Suprapubic skin (tissue), 4 donors: ENCODE data around the gene TBXAS1. TPM values are rescaled to one million over a fixed set of nuclear protein-coding genes. Genes with fewer than 3 reads are reported as not detected.

Experiments
- DNase-seq, 2 donors: peaks; one replicate each; pipeline ENCODE4 v3.0.0-alpha.2; 2019; ENCODE audit warnings: low spot score in 2 of 2
- H3K27ac ChIP-seq: fragments of 200-600 bp; sonication (generic); one replicate; pipeline ENCODE4 v1.5.1; 2019
- H3K27me3 ChIP-seq: fragments of 200-600 bp; sonication (generic); one replicate; pipeline ENCODE4 v1.5.1; 2019
- H3K36me3 ChIP-seq: fragments of 200-600 bp; sonication (generic); one replicate; pipeline ENCODE4 v1.5.1; 2019
- H3K4me1 ChIP-seq: fragments of 200-600 bp; sonication (generic); one replicate; pipeline ENCODE4 v1.5.1; 2019
- H3K4me3 ChIP-seq: fragments of 200-600 bp; sonication (generic); one replicate; pipeline ENCODE4 v1.5.1; 2019; ENCODE audit warnings: mild to moderate bottlenecking
- H3K9me3 ChIP-seq: fragments of 200-600 bp; sonication (generic); one replicate; pipeline ENCODE4 v1.5.1; 2019
- EP300 ChIP-seq: sonication (generic); formaldehyde crosslinking; IDR thresholded peaks from one replicate; pipeline ENCODE4 v1.6.1; 2017; ENCODE audit warnings: antibody characterized with exemption
- POLR2A ChIP-seq, 2 donors: fragments of 450-650 bp; IDR thresholded peaks; one replicate each; pipeline ENCODE4 v1.6.1; 2017; ENCODE audit warnings: antibody characterized with exemption in 2 of 2, mild to moderate bottlenecking in 2 of 2, moderate library complexity in 2 of 2
- POLR2AphosphoS5 ChIP-seq, 3 donors: sonication (generic); formaldehyde crosslinking; IDR thresholded peaks; one replicate each; pipeline ENCODE4 v1.6.1; 2017; ENCODE audit warnings: antibody characterized with exemption in 3 of 3
- WGBS: methylation state at CpG from one replicate; pipeline ENCODE4 v1.1.5; 2018; 5-methylcytosine and 5-hydroxymethylcytosine counted together
- total RNA-seq, 4 donors: library from RNA; depleted of rRNA; stranded (reverse); fragments of >200 nt; gene quantifications; one replicate each; pipeline ENCODE4 v1.1.0, GENCODE V29; 2016
- TF ChIP-seq, protein P1 (sequence below), 2 donors: fragments of 200-600 bp in 1 of 2; fragments of 450-650 bp in 1 of 2; sonication (generic) in 1 of 2; IDR thresholded peaks; one replicate each; pipeline ENCODE4 v1.5.1; 2016 to 2019; ENCODE audit warnings: antibody characterized with exemption in 2 of 2, mild to moderate bottlenecking in 1 of 2, moderate library complexity in 1 of 2

The TBXAS1 gene
- total RNA-seq, 4 donors from 2014 or later = 1.4 to 2.4 (median 2.1) TPM

DNA sequence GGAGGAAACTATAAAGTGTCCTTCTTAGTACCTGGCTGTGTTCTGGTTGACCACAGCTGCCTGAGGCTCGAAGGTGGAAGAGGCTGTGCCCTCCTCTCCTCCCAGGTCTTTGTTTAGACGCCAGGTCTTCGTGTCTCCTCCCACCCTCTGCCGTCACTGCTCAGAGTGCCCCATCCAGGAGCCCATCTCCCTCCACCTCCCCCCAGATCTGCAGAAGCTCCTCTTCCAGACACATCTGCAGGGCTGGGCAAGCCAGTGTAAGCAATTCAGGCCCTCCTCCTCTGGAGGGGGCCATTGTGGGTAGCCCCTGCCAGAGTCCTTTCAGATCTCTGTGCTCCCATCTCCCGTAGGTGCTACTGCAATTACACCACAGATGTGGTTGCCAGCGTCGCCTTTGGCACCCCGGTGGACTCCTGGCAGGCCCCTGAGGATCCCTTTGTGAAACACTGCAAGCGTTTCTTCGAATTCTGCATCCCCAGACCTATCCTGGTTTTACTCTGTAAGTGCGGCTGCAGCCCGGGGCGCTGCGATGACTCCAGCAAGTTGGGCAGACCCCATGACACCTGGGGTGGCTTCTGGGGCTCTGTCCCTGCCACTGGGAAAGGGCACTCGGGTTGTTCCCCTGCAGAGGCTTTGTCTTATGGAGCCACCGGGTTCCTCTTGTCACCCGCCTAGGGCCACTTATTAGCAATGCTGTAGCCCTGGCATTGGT, 126.2 kb downstream of the TBXAS1 start:
- Histone ChIP-seq H3K27me3 (no peaks in the 10 kb centered on the region), H3K4me1 (no peaks in the 10 kb centered on the region), H3K36me3 (no peaks in the 10 kb centered on the region), H3K27ac (no peak overlapping the region), H3K9me3 (no peaks in the 10 kb centered on the region), H3K4me3 (no peak overlapping the region)
- WGBS = 78% methylated on average over 15 of the region's 17 CpGs
- TF ChIP-seq POLR2AphosphoS5 (IDR thresholded peaks at IDR 0.05) = no peak
- TF ChIP-seq, protein P1, sequence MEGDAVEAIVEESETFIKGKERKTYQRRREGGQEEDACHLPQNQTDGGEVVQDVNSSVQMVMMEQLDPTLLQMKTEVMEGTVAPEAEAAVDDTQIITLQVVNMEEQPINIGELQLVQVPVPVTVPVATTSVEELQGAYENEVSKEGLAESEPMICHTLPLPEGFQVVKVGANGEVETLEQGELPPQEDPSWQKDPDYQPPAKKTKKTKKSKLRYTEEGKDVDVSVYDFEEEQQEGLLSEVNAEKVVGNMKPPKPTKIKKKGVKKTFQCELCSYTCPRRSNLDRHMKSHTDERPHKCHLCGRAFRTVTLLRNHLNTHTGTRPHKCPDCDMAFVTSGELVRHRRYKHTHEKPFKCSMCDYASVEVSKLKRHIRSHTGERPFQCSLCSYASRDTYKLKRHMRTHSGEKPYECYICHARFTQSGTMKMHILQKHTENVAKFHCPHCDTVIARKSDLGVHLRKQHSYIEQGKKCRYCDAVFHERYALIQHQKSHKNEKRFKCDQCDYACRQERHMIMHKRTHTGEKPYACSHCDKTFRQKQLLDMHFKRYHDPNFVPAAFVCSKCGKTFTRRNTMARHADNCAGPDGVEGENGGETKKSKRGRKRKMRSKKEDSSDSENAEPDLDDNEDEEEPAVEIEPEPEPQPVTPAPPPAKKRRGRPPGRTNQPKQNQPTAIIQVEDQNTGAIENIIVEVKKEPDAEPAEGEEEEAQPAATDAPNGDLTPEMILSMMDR (IDR thresholded peaks at IDR 0.05) = no peak
- TF ChIP-seq POLR2A (IDR thresholded peaks at IDR 0.05) = no peak
- no peak for TF ChIP-seq EP300
- no peak for DNase-seq

DNA sequence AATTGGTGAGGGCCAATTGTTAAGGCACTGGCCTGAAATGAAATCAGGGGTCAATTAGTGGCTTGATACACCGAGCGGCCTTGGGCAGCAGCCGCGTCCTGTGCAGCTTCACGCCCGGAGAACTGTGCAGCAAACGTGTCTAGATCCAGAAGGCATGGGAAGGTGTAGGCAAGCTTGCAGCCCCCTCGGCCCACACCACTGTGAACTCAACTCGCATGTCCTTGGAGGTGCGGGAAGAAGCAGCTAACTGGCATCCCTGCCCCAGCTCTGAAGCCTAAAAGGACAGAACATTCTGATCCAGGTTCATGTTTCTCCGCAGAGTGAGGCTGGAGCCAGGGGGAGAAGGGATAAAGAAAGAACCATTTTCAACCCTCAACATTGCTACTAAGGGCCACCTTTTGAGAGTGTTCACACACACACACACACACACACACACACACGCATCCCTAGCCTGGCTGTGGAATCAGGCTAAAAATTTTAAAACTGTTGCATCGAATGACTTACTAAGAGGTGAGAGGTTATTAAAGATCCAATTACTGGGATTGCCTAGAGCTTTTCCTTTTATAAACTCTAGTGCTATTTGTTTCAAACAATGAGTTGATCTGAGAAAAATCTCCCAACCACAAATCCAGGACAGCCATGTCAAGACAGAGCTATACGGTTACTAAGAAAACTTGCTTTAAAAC, 129.7 kb downstream of the TBXAS1 start:
- Histone ChIP-seq H3K36me3 (no peaks in the 10 kb centered on the region), H3K4me3 (no peak overlapping the region), H3K4me1 (no peaks in the 10 kb centered on the region), H3K9me3 (no peaks in the 10 kb centered on the region), H3K27ac (no peak overlapping the region), H3K27me3 (no peaks in the 10 kb centered on the region)
- DNase-seq = no peak
- TF ChIP-seq, protein P1 (IDR thresholded peaks at IDR 0.05) = no peak
- no peak for TF ChIP-seq POLR2AphosphoS5 (IDR thresholded peaks at IDR 0.05)
- no peak for TF ChIP-seq POLR2A (IDR thresholded peaks at IDR 0.05)
- no peak for TF ChIP-seq EP300
- WGBS = 93% methylated on average over 11 of the region's 14 CpGs

DNA sequence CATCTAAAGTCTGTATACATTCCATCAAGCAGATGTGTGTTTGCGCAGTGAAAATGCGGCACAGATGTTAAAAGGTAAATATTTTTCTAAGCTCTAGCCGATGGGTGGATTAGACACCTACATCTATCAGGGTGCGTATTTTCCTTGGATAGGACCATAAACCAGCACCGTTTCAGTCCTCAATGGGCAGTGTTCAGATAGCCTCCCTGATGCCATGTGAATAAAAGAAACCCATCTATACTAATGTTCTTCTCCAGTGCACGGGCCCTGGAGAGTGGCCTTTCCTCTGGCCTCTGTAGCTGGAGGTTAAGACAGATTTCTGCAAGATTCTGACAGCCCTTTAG, 130.2 kb downstream of the TBXAS1 start:
- no peaks in the 10 kb centered on the region for H3K36me3 ChIP-seq
- no peak for DNase-seq
- no peaks in the 10 kb centered on the region for H3K4me1 ChIP-seq
- H3K9me3 ChIP-seq = no peaks in the 10 kb centered on the region
- H3K27me3 ChIP-seq = no peaks in the 10 kb centered on the region
- WGBS = 83% methylated on average over 6 of the region's 6 CpGs
- H3K27ac ChIP-seq = no peak overlapping the region
- H3K4me3 ChIP-seq = no peak overlapping the region
- TF ChIP-seq POLR2AphosphoS5 (IDR thresholded peaks at IDR 0.05) = no peak

DNA sequence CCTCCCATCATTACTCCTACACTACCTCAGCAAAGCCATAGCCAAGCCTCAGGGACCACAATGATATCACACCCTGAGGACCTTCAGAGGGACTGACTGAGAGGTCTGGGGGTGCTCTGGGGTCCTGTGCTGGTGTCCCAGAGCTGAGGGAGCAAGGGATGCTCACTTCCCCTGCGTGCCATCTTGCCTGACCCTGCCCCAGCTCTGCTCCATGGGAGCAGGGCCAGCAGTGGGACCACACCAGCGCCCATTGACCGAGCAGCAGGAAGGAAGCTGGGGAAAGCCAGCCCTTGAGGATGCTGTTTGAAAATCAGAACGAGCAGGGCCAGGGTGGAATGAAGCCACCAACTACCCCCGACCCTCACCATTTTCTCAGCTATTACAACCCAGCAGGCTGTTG, 130.7 kb downstream of the TBXAS1 start:
- 73% methylated on average over 3 of the region's 5 CpGs for WGBS
- Histone ChIP-seq H3K27me3 (no peaks in the 10 kb centered on the region), H3K9me3 (no peaks in the 10 kb centered on the region), H3K4me3 (no peak overlapping the region), H3K4me1 (no peaks in the 10 kb centered on the region), H3K36me3 (no peaks in the 10 kb centered on the region), H3K27ac (no peak overlapping the region)
- DNase-seq = no peak
- TF ChIP-seq POLR2AphosphoS5 (IDR thresholded peaks at IDR 0.05) (no peak), POLR2A (IDR thresholded peaks at IDR 0.05) (no peak), EP300 (no peak)
- TF ChIP-seq, protein P1 (IDR thresholded peaks at IDR 0.05) = no peak

DNA sequence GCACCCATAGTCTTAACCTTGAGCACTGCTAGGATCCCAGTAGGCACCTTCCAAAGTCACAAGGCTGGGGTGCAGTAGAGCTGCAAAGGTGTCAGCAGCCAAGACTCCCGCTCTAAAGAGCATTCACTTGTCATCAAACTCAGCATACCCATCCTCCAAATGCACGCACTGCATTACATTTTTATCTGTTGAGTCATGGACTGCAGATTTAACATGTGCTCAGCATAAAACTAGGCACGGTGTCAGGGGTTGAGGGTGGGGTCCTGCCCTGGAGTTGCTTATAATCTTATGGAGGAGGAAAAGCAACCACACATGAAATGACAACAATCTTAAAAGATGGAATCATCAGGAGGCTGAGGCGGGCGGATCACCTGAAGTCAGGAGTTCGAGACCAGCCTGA, 131.1 kb downstream of the TBXAS1 start:
- H3K27me3 ChIP-seq = no peaks in the 10 kb centered on the region
- no peak for DNase-seq
- WGBS = 79% methylated on average over 6 of the region's 6 CpGs
- no peak overlapping the region for H3K27ac ChIP-seq
- no peak for TF ChIP-seq POLR2AphosphoS5 (IDR thresholded peaks at IDR 0.05)
- TF ChIP-seq POLR2A (IDR thresholded peaks at IDR 0.05) = no peak
- TF ChIP-seq EP300 = no peak
- TF ChIP-seq, protein P1 (IDR thresholded peaks at IDR 0.05) = no peak
- no peak overlapping the region for H3K4me3 ChIP-seq
- H3K4me1 ChIP-seq = no peaks in the 10 kb centered on the region
- H3K9me3 ChIP-seq = no peaks in the 10 kb centered on the region
- H3K36me3 ChIP-seq = no peaks in the 10 kb centered on the region
